ENCODE measurements around the gene PPP1R2.

PPP1R2 gene

DNA sequence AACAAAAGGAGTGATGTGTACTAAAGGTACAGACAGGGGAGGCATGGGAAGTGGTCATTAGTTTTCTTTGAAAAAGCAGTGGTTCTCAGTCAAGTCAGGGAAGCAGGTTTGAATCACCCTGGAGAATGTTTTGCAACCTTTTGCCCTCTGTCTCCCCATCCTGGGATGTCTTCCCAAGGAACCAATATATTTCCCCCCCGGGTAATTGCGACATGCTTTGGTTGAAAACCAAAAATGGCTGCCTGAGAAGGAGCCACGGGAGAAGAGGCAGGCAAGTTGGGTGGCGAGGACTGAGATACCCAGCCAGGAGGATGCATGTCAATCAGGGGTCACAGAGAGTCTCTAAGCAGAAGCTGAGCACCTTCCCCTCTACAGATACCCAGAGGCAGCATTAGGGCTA is 20.2 kb upstream of the PPP1R2 start:
- DNase-seq: no peak

DNA sequence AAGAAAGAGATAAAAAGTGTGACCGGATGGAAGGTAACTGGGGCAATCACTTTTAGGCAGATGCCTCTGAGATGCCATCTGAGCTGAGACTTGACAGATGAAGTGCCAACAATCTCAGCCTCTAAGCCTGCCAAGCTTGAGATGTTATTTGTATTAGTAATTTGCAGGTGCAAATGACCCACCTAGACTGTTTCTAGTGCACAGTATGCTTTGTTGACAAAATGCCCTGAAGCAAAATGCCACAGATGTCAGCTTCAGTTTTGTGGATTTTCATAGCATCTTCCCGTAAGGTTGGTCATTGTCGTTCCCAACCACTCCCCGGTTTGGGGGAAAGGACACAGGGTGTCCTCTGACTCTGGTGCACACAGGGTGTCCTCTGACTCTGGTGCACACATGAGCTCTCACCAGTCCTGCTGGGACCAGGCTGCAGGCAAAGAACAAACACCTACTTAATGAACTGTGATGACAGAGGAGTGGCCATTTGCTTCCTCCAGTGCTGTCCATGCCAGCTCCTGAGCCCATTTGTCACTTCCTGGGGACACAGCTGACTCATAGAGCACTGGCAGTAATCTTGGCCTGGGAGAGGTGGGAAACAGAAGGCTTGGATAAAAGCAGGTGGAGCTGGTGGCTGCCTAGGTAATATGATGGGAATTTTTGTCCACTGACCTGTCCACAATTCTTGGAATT is 16.7 kb upstream of the PPP1R2 start:
- DNase-seq: no peak

DNA sequence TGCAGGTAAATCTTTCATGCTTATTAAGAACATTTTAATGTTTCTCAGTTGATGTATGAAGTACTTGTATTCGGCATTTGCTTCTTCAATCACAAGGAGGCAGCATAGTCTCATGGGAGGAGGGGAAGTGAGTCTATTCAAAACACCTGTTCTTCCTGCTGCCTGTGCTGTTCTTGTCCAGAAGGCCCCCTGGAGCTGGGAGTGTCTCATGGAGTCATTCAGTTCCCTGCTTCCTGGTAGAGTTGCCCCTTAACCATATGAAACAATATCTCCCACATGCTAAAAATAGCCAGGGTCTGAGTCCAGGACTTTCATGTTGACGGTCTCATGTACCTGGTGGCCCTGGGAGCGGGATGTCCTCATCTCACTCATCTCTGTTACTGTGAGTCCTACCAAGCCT is 15.5 kb upstream of the PPP1R2 start:
- no peak for DNase-seq

DNA sequence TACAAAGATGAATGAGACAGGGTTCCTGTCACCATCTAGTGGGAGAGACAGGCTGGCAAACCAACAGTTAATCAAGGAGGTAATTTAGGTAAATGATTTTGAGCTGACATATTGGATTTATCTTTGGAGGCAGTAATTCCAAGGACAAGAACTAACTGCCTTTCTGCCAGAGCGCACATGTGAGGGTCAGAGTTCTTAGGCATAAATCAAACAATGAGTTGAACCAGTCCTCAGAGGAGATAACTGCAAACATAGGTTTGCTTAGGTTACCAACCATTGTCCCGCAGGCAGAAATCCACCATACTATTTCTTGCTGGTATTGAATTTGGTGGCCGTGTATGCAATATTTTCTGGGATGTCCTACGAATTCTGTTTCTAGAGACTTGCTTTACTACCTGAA is 14.2 kb upstream of the PPP1R2 start:
- DNase-seq: no peak

DNA sequence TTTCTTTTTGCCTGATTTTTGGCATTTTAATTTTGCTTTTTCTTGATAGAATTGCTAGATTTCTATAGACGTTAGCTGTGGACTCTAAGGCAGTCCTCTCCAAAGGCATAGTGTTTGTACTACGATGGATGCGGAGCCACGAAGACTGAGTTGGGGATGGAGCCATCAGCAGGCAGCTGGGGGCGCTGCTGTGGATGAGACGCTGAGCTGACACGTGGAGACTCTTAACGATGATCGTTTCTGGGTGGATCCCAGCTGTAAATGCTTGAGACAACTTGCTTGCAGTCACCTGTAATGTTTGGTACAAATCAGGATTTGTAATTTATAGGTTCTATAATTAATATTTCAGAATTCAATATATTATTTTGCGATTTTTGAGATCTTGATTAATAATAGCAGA is 13.3 kb upstream of the PPP1R2 start:
- DNase-seq: no peak

DNA sequence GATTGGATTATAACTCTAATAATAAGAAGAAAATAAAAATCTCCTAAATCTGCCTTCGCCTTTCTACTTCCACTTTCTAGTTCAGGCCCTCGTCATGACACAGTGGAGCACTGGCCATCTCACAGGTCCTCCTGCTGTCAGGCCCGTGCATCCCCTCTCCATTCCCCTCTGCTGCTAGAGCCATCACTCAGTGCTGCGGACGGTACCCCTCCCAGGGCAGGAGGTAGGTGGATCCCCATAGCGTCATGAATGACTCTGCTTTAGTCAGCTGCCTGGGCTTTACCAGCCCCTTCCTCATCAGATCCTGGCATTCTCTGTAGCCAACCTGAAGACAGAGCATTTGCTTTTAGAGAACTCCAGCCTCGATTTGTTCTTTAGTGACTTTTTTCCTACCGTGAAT is 12.0 kb upstream of the PPP1R2 start:
- DNase-seq: no peak

DNA sequence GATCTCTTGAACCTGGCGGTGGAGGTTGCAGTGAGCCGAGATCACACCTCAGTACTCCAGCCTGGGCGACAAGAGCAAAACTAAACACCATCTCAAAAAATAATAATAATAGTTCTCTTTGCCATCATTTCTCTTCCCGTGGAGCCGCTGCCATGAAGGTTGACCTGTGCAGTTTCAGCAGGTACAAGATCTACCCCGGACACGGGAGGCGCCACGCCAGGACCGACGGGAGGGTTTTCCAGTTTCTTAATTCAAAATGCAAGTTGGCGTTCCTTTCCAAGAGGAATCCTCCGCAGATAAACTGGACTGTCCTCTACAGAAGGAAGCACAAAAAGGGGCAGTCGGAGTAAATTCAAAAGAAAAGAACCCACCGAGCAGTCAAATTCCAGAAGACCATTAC is 11.3 kb upstream of the PPP1R2 start:
- DNase-seq: no peak

DNA sequence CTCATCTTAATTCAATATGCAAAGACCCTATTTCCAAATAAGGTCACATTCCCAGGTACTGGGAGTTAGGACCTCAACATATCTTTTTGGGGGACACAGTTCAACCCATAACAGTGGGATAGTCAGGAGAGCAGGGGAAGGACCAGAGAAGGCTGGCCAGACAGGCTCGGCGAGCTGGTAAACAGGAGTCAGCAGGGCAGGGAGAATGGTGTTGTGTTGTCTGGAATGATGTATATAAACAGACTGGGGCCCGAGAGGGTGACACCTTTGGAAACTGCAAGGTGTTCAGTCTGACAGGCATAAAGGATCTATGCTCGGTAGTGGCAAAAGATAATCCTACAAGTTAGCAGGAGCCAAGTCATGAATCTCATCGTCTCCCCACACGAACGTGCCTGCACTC is 10.1 kb upstream of the PPP1R2 start:
- no peak for DNase-seq

DNA sequence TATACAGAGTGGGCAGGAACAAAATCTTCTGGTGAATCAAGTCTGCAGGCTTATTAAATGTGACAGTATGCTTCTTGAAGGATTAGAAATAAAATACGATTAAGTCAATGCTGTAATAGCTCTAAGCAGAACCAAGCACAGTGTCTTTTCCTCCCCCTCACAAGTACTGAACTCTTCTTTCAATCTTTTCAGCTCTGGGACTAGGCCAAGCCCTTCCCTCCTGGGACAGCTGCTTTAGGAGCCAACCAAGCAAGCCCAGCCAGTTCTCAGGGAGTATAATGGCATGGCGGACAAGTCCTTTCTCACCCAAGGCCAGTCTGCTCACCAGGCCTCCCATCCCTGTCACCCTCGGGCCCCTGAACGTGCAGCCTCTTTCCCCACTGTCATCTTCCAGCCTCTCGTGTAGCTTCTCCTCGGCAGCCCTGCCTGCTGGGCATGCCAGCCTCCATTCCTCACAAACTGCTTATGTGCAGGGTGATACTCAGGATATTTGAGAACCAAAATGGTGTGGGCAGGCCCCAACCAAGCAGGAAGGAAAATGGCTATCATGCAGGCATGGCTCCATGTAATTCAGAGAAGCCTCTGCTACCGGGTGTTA is 8.4 kb upstream of the PPP1R2 start:
- DNase-seq: no peak

DNA sequence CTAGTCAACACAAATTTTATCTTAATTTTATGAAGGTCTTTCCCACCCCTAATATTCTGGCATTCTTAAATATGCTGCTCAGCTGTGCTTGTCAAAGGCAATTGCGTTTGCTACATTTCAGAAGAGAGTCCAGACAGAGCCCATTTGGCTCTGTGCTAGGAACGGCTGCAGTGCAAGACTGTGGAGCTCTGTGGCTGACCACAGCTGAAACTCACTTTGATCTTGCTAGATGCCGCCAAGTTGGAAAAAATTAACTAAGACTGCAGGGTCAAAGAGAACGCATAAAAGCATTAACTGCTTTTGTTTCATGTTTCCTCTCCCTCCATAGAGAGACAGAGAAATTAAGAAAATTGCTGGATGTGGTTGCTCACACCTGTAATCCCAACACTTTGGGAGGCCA is 7.6 kb upstream of the PPP1R2 start:
- no peak for DNase-seq

DNA sequence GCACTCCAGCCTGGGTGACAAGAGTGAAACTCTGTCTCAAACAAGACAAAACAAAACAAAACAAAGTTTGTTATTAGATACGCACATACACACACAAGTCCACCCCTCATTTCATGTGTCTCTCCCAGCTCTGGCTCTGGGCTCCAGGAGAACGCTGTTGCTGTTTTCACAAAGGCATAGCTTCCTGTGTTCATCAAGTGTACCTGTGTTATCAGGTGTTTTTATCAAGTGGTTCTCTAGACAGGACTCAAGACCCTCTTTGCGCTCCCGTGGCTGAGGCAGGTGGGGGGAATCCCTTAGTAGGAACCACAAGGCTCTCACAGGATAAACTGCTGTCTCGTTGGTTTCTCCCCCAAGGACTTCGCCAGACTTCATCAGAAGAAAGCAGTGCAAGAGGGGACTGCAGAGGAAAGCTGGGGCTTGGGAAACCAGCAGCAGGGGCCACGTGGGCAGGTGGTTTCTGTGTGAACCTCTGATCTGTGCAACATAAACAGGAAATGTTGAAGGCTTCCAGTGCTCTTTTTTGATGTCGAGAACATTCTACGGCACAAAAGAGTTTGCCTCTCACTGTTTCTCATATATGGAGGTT is 6.9 kb upstream of the PPP1R2 start:
- DNase-seq: no peak

DNA sequence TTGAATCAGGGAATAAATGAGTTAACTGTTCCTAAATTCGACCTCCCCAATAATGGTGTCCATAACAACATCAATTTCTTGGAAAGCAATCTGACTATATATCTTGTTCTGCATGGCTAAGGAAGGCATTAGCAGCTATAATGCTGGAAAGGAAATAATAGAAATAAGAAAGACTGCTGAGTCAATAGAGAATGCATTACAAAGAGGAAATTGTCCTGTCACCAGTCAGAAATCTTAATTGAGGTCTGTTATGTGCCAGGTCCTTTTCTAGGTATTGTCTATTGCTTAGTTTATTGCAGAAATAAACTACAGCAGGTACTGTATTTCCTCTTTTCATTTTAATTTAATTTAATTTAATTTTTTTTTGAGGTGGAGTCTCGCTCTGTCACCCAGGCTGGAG is 5.9 kb upstream of the PPP1R2 start:
- no peak for DNase-seq

DNA sequence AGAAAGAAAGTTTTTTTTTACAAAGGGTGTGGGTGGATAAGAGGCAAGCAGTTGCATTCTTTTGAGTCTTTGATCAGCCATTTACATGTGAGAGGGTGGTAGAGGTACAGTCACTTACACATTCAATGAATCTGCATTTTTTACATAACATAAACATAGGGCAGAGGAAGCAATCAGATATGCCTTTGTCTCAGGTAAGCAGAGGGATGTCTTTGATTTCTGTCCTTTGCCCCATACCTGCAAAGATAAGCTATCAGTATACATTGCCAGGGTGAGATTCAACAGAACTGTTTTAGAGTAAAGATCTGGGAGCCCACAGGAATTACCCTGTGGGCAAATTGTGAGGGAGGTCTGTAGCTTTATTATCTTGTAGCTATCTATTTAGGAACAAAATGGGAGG is 5.4 kb upstream of the PPP1R2 start:
- no peak for DNase-seq

DNA sequence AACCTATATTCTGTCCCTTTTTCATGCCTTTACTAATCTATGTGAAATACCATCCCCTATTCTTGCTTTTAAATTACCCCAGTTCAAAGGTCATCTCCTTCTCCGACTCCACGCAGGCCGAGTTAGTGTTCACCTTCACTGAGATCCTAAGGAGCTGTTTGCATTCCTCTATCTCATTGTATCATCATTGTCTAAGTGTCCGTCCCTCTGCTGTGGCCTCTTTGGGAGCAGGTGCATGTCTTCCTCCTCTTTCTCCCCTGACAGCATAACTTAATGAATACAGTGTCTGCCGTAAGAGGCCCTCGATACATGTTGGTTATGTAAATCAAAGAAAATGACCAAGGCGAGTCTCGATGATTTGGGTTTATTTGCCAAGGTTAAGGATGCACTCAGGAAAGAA is 4.9 kb upstream of the PPP1R2 start:
- DNase-seq: no peak

DNA sequence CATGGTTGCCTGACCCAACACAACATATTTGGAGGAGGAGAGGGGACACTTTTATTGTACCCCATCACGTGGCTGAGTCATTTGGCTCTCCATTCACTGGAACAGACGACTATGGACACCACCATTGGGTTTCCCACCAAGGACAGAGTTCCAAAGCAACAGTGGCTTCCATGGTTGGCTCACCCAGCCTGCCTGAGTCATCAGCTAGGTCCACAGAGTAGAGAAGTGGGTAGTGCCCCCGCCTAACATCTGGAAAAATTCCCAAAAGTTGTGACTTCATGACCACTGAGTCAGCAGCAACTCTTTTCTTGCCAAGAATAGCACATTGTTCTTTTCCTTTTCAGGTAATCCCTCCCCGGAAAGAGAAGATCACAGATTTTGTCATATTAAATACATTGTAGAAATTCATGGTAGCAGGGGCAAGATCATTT is 3.0 kb upstream of the PPP1R2 start:
- DNase-seq: no peak

DNA sequence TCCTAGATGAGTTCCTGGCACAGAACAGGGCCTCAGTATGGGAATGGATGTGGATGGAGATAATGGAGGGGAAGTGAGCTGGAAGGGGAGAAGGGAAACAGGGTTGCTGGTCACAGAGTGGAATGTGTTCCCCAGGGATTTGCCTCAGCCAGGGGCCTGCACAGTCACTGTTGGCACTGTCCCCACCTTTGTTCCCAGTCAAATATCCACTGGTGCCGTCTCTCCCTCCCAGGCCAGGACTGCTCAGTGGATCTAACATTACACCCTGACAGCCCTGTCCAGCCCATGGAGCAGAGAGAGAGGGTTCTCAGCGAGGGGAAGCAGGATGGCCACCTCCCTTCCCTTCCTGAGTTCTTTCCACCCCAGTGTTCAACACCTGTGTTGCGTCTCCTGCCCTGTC is 1.5 kb upstream of the PPP1R2 start:
- DNase-seq: no peak

DNA sequence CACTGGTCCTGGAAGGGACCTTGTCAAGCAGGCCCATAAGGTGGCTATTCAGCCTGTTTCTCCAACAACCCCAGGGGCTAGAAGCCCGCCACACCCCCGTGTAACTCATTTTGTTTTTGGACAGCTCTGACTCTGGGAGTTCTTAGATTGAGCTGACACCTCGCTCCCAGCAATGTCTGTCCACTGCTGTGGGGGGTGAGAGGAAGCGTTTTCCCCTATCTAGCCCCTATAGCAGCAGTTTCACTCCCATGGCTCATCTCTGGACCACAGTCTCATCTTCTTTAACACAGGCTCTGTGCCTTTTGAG is 1.1 kb upstream of the PPP1R2 start:
- DNase-seq: no peak

DNA sequence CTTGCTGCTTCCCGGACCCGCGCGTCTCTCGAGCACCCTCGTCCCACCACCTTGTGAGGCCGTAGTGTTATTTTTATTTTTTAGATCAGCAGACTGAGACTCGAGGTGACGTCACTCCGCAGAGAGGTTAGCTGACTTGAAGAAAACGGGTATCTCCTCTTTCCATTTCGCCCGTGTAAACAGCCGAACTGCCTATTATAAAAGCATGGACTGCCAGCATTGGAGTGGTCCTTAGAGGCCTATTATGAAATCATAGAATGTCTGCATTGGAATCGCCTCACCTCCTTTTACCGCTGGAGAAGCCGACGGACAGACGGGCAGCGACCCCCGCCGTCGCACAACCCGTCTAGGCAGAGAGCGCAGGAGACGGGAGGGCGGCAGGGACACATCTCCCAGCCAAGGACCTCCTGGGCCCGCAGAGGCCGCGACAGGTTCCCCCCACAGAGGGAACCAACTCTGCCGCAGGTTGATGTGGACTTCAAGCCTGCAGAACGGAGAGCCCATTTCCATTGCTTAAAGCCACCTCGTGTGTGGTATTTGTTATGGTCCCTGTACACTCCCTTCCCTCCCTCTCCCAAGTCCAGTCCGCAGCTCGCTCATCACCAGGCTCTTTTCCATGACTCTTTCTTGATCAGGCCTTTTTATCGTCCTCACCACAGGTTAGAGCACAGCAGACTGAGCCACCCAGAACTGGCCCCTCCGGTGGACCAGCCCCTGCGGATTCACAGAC is 540 bp upstream of the PPP1R2 start:
- DNase-seq: no peak

DNA sequence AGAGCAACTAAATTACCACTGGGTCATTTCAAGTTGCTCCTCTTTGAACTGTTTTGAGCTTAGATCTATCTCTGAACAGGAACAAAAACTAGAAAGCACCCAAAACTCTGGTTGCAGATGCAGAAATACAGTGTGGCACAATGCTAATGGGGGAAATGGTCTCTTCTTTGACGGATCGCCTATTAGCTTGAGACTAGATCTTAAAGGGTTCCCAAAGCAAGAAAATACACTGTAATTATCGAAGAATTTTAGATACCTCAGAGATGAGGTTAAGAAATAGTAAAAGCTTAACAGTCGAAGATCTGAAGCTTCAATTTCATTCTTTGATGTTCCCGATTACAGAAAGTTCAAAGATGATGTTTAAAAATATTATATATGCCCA is 818 bp downstream of the PPP1R2 start:
- no peak for DNase-seq

DNA sequence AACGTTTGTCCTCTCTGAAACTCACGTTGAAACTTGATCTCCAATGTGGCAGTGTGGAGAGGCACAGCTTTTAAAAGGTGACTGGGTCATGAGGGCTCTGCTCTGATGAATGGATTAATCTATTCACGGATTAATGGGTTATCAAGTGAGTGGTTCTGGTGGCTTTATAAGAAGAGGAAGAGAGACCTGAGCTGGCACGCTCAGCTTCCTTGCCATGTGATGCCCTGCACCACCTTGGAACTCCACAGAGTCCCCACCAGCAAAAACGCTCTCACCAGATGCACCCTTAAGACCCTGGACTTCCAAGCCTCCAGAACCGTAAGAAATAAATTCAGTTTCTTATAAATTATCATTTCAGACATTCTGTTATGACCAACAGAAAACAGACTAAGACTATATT is 2.6 kb downstream of the PPP1R2 start:
- no peak for DNase-seq

DNA sequence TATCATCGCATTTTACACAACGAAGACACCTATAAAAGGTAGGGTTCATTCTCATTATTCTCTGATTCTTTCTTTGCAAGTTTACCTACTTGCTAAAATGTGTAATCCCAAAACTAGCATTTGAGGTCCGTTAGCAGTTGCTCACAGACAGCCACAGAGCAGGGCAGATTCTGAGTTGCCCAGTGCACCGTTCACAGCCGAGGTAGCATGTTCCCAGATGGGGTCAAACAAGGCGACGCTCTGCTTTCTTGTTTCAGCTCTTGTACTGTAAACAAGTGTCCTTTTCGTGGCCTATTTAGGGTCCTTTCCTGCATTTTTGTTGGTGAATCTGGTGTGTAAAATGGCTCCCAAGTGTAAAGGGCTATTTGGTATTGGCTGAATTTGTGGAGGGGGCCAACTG is 3.1 kb downstream of the PPP1R2 start:
- no peak for DNase-seq

DNA sequence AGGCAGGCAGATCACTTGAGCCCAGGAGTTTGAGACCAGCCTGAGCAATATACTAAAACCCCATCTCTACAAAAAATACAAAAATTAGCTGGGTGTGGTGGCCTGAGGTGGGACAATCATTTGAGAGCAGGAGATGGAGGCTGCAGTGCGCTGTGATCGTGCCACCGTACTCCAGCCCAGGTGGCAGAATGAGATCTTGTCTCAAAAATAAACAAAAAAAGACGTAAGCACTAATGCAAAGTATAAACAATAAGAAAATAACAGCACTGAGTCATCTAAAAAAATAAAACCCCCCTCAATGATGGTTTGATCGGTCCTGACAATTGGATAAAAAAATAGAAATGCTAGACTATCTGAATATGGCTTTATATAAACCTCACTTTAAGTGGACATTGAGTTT is 3.6 kb downstream of the PPP1R2 start:
- DNase-seq: no peak

DNA sequence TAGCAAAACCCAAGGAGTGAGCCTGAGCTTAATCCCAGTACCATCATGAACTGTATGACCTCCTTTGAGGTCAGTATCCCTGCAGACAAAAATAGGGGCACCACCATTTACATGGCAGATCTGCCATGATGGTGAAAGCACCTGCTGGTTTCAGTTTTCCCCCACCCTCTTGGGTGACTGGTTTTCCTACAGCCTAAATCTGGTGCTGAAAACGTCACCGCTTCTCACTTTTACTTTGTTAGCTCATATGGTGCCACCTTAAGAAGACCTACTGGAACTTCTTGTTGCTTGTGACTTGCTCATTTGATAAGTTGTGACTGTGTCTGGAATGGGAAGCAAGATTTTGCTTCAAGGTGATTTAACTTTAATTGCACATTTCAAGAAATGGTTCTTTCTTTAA is 5.1 kb downstream of the PPP1R2 start:
- DNase-seq: no peak

DNA sequence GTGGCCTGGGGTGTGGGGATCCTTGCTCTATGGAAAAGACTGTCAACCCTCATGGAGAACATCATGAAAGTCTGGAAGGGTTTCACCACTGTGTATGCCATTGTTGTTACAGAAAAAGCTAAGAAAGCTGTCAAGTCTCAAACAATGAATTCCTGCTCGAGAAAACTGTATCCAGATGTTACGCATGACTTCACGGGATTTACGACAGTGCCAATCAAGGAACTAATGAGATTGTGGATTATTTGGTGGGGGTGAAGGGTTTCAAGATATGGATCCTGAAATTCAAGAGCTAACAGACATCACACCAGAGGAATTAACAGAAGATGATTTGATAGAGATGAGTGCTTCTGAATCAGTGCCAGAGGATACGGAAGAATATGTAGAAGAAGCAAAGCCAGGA is 7.8 kb downstream of the PPP1R2 start:
- DNase-seq: no peak

DNA sequence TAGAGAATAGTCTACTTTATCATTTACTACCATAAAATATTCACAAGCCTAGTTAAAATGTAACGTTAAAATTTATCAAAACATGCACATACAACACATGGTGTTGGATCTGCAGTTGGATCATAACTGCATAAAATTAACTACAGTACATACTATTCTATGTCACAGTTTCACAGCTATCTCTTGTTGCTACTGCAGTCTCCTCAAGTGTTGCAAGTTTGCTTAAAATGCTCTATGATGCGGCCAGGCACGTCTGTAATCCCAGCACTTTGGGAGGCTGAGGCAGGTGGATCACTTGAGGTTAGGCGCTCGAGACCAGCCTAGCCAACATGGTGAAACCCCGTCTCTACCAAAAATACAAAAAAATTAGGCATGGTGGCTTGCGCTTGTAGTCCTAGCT is 10.3 kb downstream of the PPP1R2 start:
- DNase-seq: no peak
